ENCODE data around the gene TMPRSS7.

Gene TMPRSS7

DNA sequence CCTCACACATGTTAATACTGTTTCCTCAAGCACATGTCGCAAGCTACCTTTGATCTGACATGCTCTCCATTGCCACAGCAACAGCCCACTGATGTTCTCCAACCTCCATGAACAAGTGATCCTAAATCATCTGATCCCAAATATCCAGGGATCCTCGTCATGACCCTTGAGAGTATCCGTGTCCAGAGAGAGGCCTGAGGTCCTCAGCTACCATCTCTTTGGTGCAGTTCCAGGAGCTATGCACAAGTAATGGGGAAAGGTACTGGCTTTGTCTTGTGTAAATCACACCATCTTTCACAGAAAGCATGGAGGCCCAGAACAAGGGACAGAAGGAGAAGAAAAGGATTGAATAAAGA is 96.1 kb downstream of the TMPRSS7 start:
- no peak for DNase-seq
